HepG2 (cell line): ENCODE results near the gene KRT77. TPM values are rescaled to one million over a fixed set of nuclear protein-coding genes. Genes with fewer than 3 reads are reported as not detected.

Experiments used
- ATAC-seq: fragments of 200-7000 bp; cut with Tn5 transposase; 3 replicates; pipeline ENCODE4 v1.9.1; 2020; ENCODE audit warnings: mild to moderate bottlenecking, moderate library complexity
- BruUV-seq: library from RNA; stranded (reverse); fragments of 400-500 nt; replicated peaks from 2 replicates; lab custom pipeline; 2021; lab: Mats Ljungman, UMichigan
- CTCF ChIA-PET: fragments of 300-600 bp; formaldehyde crosslinking; extraction: SDS; loops from one replicate; lab custom pipeline; 2021; ENCODE audit warnings: low total read pairs, inconsistent platforms, low intra/inter-chr PET ratio; lab: Yijun Ruan, JAX
- POLR2A ChIA-PET: fragments of 350-600 bp; sonication (Branson Sonifier 250); formaldehyde crosslinking; loops from one replicate; lab custom pipeline; 2020; ENCODE audit warnings: antibody characterized with exemption, inconsistent platforms; lab: Yijun Ruan, JAX
- DNase-seq: peaks from one replicate; pipeline ENCODE4 v3.0.0-alpha.2; 2015; ENCODE audit warnings: low spot score
- FAIRE-seq: peaks from 3 replicates; lab custom pipeline; 2011; peaks lifted over from hg19 to GRCh38; lab: Jason Lieb, UNC
- H2AFZ ChIP-seq: one replicate; pipeline ENCODE4 v1.6.1; 2011; ENCODE audit warnings: low read length, inconsistent platforms
- H3K27ac ChIP-seq: fragments of 300-600 bp; 3 replicates; pipeline ENCODE4 v1.8.0; 2011; ENCODE audit warnings: mixed run types, mild to moderate bottlenecking, mixed read lengths, low read length, inconsistent platforms; ENCODE audit not compliant: insufficient read depth; ENCODE audit errors: extremely low read length
- H3K27me3 ChIP-seq, 2 experiments: fragments of 200-600 bp in 1 of 2; 2 replicates in 1 of 2; 3 replicates in 1 of 2; pipeline versions ENCODE4 v1.6.0 to v1.8.0; 2011; ENCODE audit warnings: low read length in 2 of 2, mild to moderate bottlenecking in 2 of 2, moderate library complexity in 2 of 2, inconsistent platforms in 1 of 2; ENCODE audit not compliant: insufficient read depth in 2 of 2, control insufficient read depth in 1 of 2
- H3K36me3 ChIP-seq, 2 experiments: fragments of 200-600 bp in 1 of 2; replicated peaks in 1 of 2; 2 replicates in 1 of 2; 3 replicates in 1 of 2; pipeline versions ENCODE4 v1.5.1 to v1.8.0; 2011; ENCODE audit warnings: low read length in 2 of 2, inconsistent platforms in 1 of 2; ENCODE audit not compliant: insufficient read depth in 2 of 2, control insufficient read depth in 1 of 2
- H3K4me1 ChIP-seq: 2 replicates; pipeline ENCODE4 v1.5.1; 2012; ENCODE audit warnings: low read length, inconsistent platforms; ENCODE audit not compliant: insufficient read depth
- H3K4me2 ChIP-seq: 2 replicates; pipeline ENCODE4 v1.6.0; 2011; ENCODE audit warnings: low read depth, low read length, inconsistent platforms
- H3K4me3 ChIP-seq, 3 experiments: fragments of 200-600 bp in 1 of 3; sonication (generic), shearing (Covaris generic) in 1 of 3; replicated peaks in 1 of 3; 2 replicates each; pipeline ENCODE4 v1.5.1; 2011 to 2016; ENCODE audit warnings: low read length in 3 of 3, inconsistent platforms in 2 of 3, low read depth in 2 of 3, mild to moderate bottlenecking in 2 of 3, control low read depth in 1 of 3, mixed read lengths in 1 of 3; ENCODE audit not compliant: insufficient read depth in 1 of 3
- H3K79me2 ChIP-seq: one replicate; pipeline ENCODE4 v1.6.1; 2011; ENCODE audit warnings: low read length, inconsistent platforms; ENCODE audit not compliant: insufficient read depth
- H3K9ac ChIP-seq: 2 replicates; pipeline ENCODE4 v1.6.0; 2011; ENCODE audit warnings: mild to moderate bottlenecking, low read depth, low read length, inconsistent platforms; ENCODE audit not compliant: insufficient read depth
- H3K9me3 ChIP-seq: 2 replicates; pipeline ENCODE4 v1.5.1; 2012; ENCODE audit warnings: mild to moderate bottlenecking, low read length
- H4K20me1 ChIP-seq: 2 replicates; pipeline ENCODE4 v1.6.0; 2011; ENCODE audit warnings: inconsistent platforms, mild to moderate bottlenecking, low read length, moderate library complexity; ENCODE audit not compliant: insufficient read depth
- ARID3A ChIP-seq: IDR thresholded peaks from 2 replicates; pipeline ENCODE4 v1.6.1; 2012; ENCODE audit warnings: low read depth, low read length, improper control_type of control experiment
- FUBP1 ChIP-seq: sonication (generic); formaldehyde crosslinking; IDR thresholded peaks from 2 replicates; pipeline ENCODE4 v1.5.1; 2020; ENCODE audit warnings: missing genetic modification reagents, mild to moderate bottlenecking, borderline replicate concordance
- HHEX ChIP-seq: IDR thresholded peaks from 2 replicates; pipeline ENCODE4 v1.6.1; 2016; ENCODE audit warnings: control low read depth
- JARID2 ChIP-seq: sonication (generic); formaldehyde crosslinking; IDR thresholded peaks from 2 replicates; pipeline ENCODE4 v1.8.1; 2023; ENCODE audit warnings: missing genetic modification reagents, inconsistent platforms; ENCODE audit not compliant: insufficient replicate concordance
- MLXIP ChIP-seq: sonication (generic); formaldehyde crosslinking; IDR thresholded peaks from 2 replicates; pipeline ENCODE4 v1.9.0; 2021; ENCODE audit warnings: missing genetic modification reagents, borderline replicate concordance
- MTF1 ChIP-seq: sonication (generic); formaldehyde crosslinking; IDR thresholded peaks from 2 replicates; pipeline ENCODE4 v1.5.0; 2020; ENCODE audit warnings: missing genetic modification reagents
- NFYC ChIP-seq: IDR thresholded peaks from 2 replicates; pipeline ENCODE4 v1.6.1; 2016; ENCODE audit warnings: missing genetic modification reagents, missing compliant biosample characterization
- NR2F1 ChIP-seq, 2 experiments: fragments of 450-650 bp in 1 of 2; formaldehyde crosslinking in 1 of 2; IDR thresholded peaks; 2 replicates each; pipeline versions ENCODE4 v1.5.0 to v1.6.1; 2016 to 2020; ENCODE audit warnings: mild to moderate bottlenecking in 1 of 2, missing compliant biosample characterization in 1 of 2, missing genetic modification reagents in 1 of 2, moderate library complexity in 1 of 2
- NR2F6 ChIP-seq, 2 experiments: IDR thresholded peaks; 2 replicates each; pipeline ENCODE4 v1.6.1; 2016; ENCODE audit warnings: antibody characterized with exemption in 1 of 2, mild to moderate bottlenecking in 1 of 2
- POLR2AphosphoS5 ChIP-seq: IDR thresholded peaks from 2 replicates; pipeline ENCODE4 v1.6.1; 2012; ENCODE audit warnings: low read depth, low read length
- SKI ChIP-seq: fragments of 450-650 bp; IDR thresholded peaks from one replicate; pipeline ENCODE4 v1.6.1; 2018; ENCODE audit warnings: mild to moderate bottlenecking; ENCODE audit not compliant: partially characterized antibody
- YEATS2 ChIP-seq: sonication (generic); formaldehyde crosslinking; IDR thresholded peaks from 2 replicates; pipeline ENCODE4 v1.4.0; 2020; ENCODE audit warnings: missing genetic modification reagents, borderline replicate concordance
- ZFP62 ChIP-seq: sonication (generic); formaldehyde crosslinking; IDR thresholded peaks from 2 replicates; pipeline ENCODE4 v1.4.0; 2020; ENCODE audit warnings: missing genetic modification reagents
- ZNF251 ChIP-seq: sonication (generic); formaldehyde crosslinking; IDR thresholded peaks from 2 replicates; pipeline ENCODE4 v1.9.0; 2021; ENCODE audit warnings: mild to moderate bottlenecking, missing genetic modification reagents
- ZNF331 ChIP-seq: sonication (generic); formaldehyde crosslinking; IDR thresholded peaks from 2 replicates; pipeline ENCODE4 v1.4.0; 2020; ENCODE audit warnings: missing genetic modification reagents
- ZNF530 ChIP-seq: sonication (generic); formaldehyde crosslinking; IDR thresholded peaks from 2 replicates; pipeline ENCODE4 v1.5.0; 2020; ENCODE audit warnings: low read depth, mild to moderate bottlenecking, missing genetic modification reagents
- ZNF670 ChIP-seq: sonication (generic); formaldehyde crosslinking; IDR thresholded peaks from 2 replicates; pipeline ENCODE4 v1.8.0; 2022; ENCODE audit warnings: mild to moderate bottlenecking, missing genetic modification reagents, borderline replicate concordance
- ZNF746 ChIP-seq: sonication (generic); formaldehyde crosslinking; IDR thresholded peaks from 2 replicates; pipeline ENCODE4 v1.8.0; 2022; ENCODE audit warnings: mild to moderate bottlenecking, missing genetic modification reagents
- ZNF747 ChIP-seq: sonication (generic); formaldehyde crosslinking; IDR thresholded peaks from 2 replicates; pipeline ENCODE4 v1.8.1; 2023; ENCODE audit warnings: missing genetic modification reagents, mild to moderate bottlenecking, borderline replicate concordance
- ZNF792 ChIP-seq: IDR thresholded peaks from 2 replicates; pipeline ENCODE4 v1.6.1; 2016
- WGBS: methylation state at CpG from one replicate; pipeline ENCODE4 v1.1.6; 2017; ENCODE audit warnings: low lambda C conversion rate; 5-methylcytosine and 5-hydroxymethylcytosine counted together
- in situ Hi-C: cut with HindIII; loops from 2 replicates; pipeline ENCODE4 v1.10.0; 2017; ENCODE audit warnings: low pct_unique_long_range_greater_than_20kb; ENCODE audit not compliant: extremely low pct_ligation_motif_present
- intact Hi-C: fragments of 100-400 bp; cut with micrococcal nuclease; formaldehyde crosslinking; loops from one replicate; pipeline ENCODE4 v1.10.0; 2022; ENCODE audit not compliant: unreplicated experiment
- polyA plus RNA-seq, 8 experiments: library from polyadenylated mRNA; depleted of rRNA in 3 of 8; stranded (reverse) in 7 of 8; unstranded in 1 of 8; fragments of >200 nt; fragmentation: Illumina TruSeq in 4 of 8; extraction: Trizol in 4 of 8; gene quantifications; 2 replicates each; pipeline versions ENCODE4 v1.2.1 to v1.2.3, GENCODE V29; 2011 to 2016; ENCODE audit warnings: low read depth in 4 of 8, missing spikeins in 1 of 8, mixed read lengths in 1 of 8; ENCODE audit not compliant: insufficient read depth in 1 of 8
- total RNA-seq, 5 experiments: library from RNA; depleted of rRNA; stranded (reverse); fragments of >200 nt; fragmentation: Illumina TruSeq; extraction: Trizol; gene quantifications; 2 replicates each; pipeline ENCODE4 v1.2.3, GENCODE V29; 2016; ENCODE audit warnings: low read depth in 1 of 5

Gene KRT77
- total and polyA plus RNA-seq, 2 of the 13 experiments (the other 11 are each of a cell fraction or from before 2014, with no cell fraction given): not detected

GRCh38 chr12:52666471-52666870 is 36.9 kb downstream of the KRT77 start:
- in situ Hi-C loops: no loop called here
- ATAC-seq (no peak), FAIRE-seq (no peak), DNase-seq (no peak)
- intact Hi-C loops: no loop called here
- no peaks in the 10 kb centered on the region for H3K79me2 ChIP-seq
- H3K9me3 ChIP-seq: no peaks in the 10 kb centered on the region
- no peak overlapping the region for H3K4me3 ChIP-seq
- no peak overlapping the region for H2AFZ ChIP-seq
- H3K9ac ChIP-seq: no peak overlapping the region
- ChIA-PET POLR2A (no interaction called here), CTCF (no interaction called here)
- no peaks in the 10 kb centered on the region for H3K36me3 ChIP-seq
- BruUV-seq: no TSS peak
- H3K4me2 ChIP-seq: no peak overlapping the region
- no peaks in the 10 kb centered on the region for H4K20me1 ChIP-seq
- no peak for TF ChIP-seq JARID2 (CRISPR knock-in tag)
- TF ChIP-seq ZNF746: no peak
- TF ChIP-seq NR2F1 (CRISPR knock-in tag; IDR thresholded peaks at IDR 0.05): no peak
- TF ChIP-seq ZNF747 (CRISPR knock-in tag): no peak
- no peak for TF ChIP-seq ZNF670 (CRISPR knock-in tag)
- no peak for TF ChIP-seq ZNF792 (CRISPR knock-in tag)
- no peak for TF ChIP-seq POLR2AphosphoS5
- no peak for TF ChIP-seq ZNF331 (CRISPR knock-in tag)
- no peak for TF ChIP-seq ARID3A
- no peak for TF ChIP-seq MTF1 (CRISPR knock-in tag)
- no peak for TF ChIP-seq ZNF251 (CRISPR knock-in tag)
- no peak for TF ChIP-seq SKI
- TF ChIP-seq ZNF530 (CRISPR knock-in tag): no peak
- TF ChIP-seq HHEX (CRISPR knock-in tag): no peak
- no peak for TF ChIP-seq NR2F6 (IDR thresholded peaks at IDR 0.05)
- TF ChIP-seq NR2F6 (CRISPR knock-in tag; IDR thresholded peaks at IDR 0.05): no peak
- no peak for TF ChIP-seq YEATS2 (CRISPR knock-in tag)
- no peak for TF ChIP-seq FUBP1
- no peak for TF ChIP-seq MLXIP (CRISPR knock-in tag)
- no peak for TF ChIP-seq ZFP62 (CRISPR knock-in tag)
- TF ChIP-seq NFYC (CRISPR knock-in tag): no peak
- no peaks in the 10 kb centered on the region for H3K4me1 ChIP-seq
- no peak overlapping the region for H3K27ac ChIP-seq
- H3K27me3 ChIP-seq: peaks cover 0 to 5% of the 10 kb centered on the region in 2 experiments; a peak in 2 of 5 replicates
- WGBS: 2% methylated on average over 3 of the region's 3 CpGs
